Colonic mucosa (tissue), 4 donors: Measurements from ENCODE around the gene CES2. TPM values are rescaled to one million over a fixed set of nuclear protein-coding genes. Genes with fewer than 3 reads are reported as not detected.

Source experiments
- DNase-seq: peaks from one replicate; pipeline ENCODE4 v3.0.0-alpha.2; 2020
- H3K27ac ChIP-seq: fragments of 200-600 bp; one replicate; pipeline ENCODE4 v1.8.0; 2021
- H3K27me3 ChIP-seq: fragments of 200-600 bp; one replicate; pipeline ENCODE4 v1.8.0; 2021
- H3K36me3 ChIP-seq: fragments of 200-600 bp; one replicate; pipeline ENCODE4 v1.8.0; 2021
- H3K4me1 ChIP-seq: fragments of 200-600 bp; one replicate; pipeline ENCODE4 v1.8.0; 2021; ENCODE audit warnings: mild to moderate bottlenecking
- H3K4me3 ChIP-seq: fragments of 200-600 bp; one replicate; pipeline ENCODE4 v1.8.0; 2021
- H3K9ac ChIP-seq, 2 donors: one replicate each; pipeline ENCODE4 v1.7.0; 2013; ENCODE audit warnings: control low read depth in 2 of 2, low read depth in 2 of 2, low read length in 2 of 2
- H3K9me3 ChIP-seq: fragments of 200-600 bp; one replicate; pipeline ENCODE4 v1.8.0; 2021
- intact Hi-C: fragments of 100-400 bp; cut with DNase I; formaldehyde crosslinking; loops from one replicate; pipeline ENCODE4 v1.14.1; 2022
- total RNA-seq, 2 donors: library from RNA; stranded (reverse); fragmentation: NEBNext Ultra II Directional in 1 of 2; extraction: Animal tissue kit (Norgen Biotek cat#: 25700) in 1 of 2; gene quantifications; one replicate each; pipeline ENCODE4 v1.2.1, GENCODE V29; 2021
- TF ChIP-seq, protein P1 (sequence below): fragments of 200-600 bp; IDR thresholded peaks from one replicate; pipeline ENCODE4 v1.8.0; 2022; ENCODE audit warnings: antibody characterized with exemption, mild to moderate bottlenecking
- donor health status: healthy.
- donor health status: DM: no; HTN: no; CAD: no.
- donor health status: DM: no; HTN: no; CAD: no.

The CES2 gene
- total RNA-seq, 2 donors from 2014 or later = 407 to 525 TPM

DNA sequence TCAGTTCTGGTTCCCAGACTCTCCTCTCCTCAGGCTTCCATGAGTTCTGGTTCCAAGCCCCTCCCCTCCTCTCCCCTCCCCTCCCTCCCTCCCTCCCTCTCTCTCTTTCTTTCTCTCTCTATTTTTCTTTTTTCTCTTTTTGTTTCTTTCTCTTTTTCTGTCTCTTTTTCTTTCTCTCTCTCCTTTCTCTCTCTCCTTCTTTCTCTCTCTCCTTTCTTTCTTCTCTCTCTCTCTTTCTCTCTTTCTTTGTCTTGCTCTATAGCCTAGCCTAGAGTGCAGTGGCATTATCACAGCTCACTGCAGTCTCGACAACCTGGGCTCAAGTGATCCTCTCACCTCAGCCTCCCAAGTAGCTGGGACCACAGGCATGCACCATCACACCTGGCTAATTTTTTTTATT, 25.0 kb downstream of the CES2 start:
- peaks cover 4% of the 10 kb centered on the region for H3K4me1 ChIP-seq
- no peak for DNase-seq
- intact Hi-C loops = no loop called here
- no peak overlapping the region for H3K9ac ChIP-seq
- no peaks in the 10 kb centered on the region for H3K36me3 ChIP-seq
- H3K27ac ChIP-seq = no peak overlapping the region
- no peak overlapping the region for H3K4me3 ChIP-seq
- no peaks in the 10 kb centered on the region for H3K9me3 ChIP-seq
- TF ChIP-seq, protein P1, sequence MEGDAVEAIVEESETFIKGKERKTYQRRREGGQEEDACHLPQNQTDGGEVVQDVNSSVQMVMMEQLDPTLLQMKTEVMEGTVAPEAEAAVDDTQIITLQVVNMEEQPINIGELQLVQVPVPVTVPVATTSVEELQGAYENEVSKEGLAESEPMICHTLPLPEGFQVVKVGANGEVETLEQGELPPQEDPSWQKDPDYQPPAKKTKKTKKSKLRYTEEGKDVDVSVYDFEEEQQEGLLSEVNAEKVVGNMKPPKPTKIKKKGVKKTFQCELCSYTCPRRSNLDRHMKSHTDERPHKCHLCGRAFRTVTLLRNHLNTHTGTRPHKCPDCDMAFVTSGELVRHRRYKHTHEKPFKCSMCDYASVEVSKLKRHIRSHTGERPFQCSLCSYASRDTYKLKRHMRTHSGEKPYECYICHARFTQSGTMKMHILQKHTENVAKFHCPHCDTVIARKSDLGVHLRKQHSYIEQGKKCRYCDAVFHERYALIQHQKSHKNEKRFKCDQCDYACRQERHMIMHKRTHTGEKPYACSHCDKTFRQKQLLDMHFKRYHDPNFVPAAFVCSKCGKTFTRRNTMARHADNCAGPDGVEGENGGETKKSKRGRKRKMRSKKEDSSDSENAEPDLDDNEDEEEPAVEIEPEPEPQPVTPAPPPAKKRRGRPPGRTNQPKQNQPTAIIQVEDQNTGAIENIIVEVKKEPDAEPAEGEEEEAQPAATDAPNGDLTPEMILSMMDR = no peak
- H3K27me3 ChIP-seq = no peaks in the 10 kb centered on the region

DNA sequence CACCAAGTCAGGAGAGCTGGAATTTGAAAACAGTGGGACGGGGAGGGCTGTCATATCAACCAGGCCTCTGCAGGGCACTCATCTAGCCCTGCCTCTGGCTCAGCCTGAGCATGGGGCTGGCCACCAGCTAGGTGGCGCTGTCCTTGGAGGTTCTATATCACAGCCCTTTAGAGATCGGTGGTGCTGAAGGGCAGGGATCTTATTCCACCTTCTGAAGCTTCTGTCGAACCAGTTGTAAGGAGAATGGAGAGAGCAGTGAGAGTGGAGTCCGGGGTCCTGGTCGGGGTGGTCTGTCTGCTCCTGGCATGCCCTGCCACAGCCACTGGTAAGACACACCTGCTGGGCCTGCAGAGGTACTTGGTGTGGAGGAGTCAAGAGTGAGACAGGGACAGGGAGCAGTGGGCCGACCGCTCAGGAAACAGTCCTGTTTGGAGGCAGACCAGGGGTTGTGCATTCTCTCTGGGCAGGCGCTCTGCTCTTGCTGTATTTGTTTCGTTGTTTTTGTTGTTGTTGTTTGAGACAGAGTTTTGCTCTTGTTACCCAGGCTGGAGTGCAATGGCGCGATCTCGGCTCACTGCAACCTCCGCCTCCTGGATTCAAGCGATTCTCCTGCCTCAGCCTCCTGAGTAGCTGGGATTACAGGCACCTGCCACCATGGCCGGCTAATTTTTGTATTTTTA, 25.9 kb downstream of the CES2 start, which contains the start of gene CES3:
CES3 (plus strand) TSS at position 202 of the 680 bp plus-strand sequence; CDS start at position 244, 42 bp downstream.
- DNase-seq = peak; percentile 90
- Histone ChIP-seq H3K9me3 (no peaks in the 10 kb centered on the region), H3K27ac (peak within 1 kb of the TSS; percentile 85), H3K36me3 (no peaks in the 10 kb centered on the region), H3K27me3 (no peaks in the 10 kb centered on the region), H3K4me1 (peaks cover 4% of the 10 kb centered on the region), H3K9ac (peak within 1 kb of the TSS; percentile 15 to 96), H3K4me3 (peak within 1 kb of the TSS; percentile 27)
- intact Hi-C loops = no loop called here
- TF ChIP-seq, protein P1 = peak; percentile 77

DNA sequence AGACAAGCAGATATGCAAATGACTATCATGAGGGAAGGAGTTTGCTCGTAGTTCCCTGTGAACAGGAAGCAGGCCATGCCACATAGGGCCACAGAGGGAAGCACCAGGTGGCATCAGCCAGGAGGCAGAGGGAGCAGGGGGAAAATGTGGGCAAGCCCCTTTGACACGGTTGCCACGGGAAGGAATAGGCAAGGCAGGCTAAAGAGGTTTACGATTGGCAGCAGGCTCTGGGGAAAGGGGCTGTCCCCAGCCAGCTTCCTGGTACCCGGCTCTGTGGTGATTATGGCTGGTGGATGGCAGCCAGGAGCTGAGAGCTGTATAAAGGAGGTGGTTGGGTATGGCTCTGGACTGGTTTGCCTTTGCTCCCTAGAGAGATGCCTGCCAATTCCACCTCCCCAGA, 26.6 kb downstream of the CES2 start:
- intact Hi-C loops = no loop called here
- peak; percentile 92 for DNase-seq
- H3K9ac ChIP-seq = peak overlapping the region; percentile 15 to 96

DNA sequence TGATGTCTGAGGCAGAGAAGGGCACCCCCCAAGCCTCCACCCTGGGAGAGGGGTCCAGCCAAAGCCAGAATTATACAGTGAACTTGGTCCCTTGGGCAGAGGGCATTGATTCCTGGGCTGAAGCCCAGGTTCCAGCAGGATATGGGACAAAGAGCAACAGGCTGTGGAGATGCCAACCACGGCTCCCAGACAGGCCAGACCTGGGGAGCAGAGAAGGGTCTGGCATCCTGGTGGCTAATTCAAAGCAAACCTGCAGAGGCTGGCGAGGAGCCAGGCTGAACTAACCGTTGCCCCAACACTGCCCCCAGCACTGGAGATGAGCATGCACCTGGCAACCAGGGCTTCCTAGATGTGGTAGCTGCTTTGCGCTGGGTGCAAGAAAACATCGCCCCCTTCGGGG, 28.7 kb downstream of the CES2 start:
- DNase-seq = no peak
- Histone ChIP-seq H3K27me3 (no peaks in the 10 kb centered on the region), H3K9me3 (no peaks in the 10 kb centered on the region), H3K9ac (peak overlapping the region in 1 of 2 donors; percentile 96), H3K4me3 (no peak overlapping the region), H3K27ac (no peak overlapping the region), H3K36me3 (no peaks in the 10 kb centered on the region), H3K4me1 (no peaks in the 10 kb centered on the region)
- intact Hi-C loops = no loop called here
- TF ChIP-seq, protein P1 = no peak

More for the DNA sequence above, 26.6 kb downstream of the CES2 start:
- peak overlapping the region; percentile 85 for H3K27ac ChIP-seq
- H3K4me3 ChIP-seq = peak overlapping the region; percentile 27
- no peaks in the 10 kb centered on the region for H3K9me3 ChIP-seq
- TF ChIP-seq, protein P1 = no peak
- H3K36me3 ChIP-seq = no peaks in the 10 kb centered on the region
- H3K27me3 ChIP-seq = no peaks in the 10 kb centered on the region
- peaks cover under 1% of the 10 kb centered on the region for H3K4me1 ChIP-seq

DNA sequence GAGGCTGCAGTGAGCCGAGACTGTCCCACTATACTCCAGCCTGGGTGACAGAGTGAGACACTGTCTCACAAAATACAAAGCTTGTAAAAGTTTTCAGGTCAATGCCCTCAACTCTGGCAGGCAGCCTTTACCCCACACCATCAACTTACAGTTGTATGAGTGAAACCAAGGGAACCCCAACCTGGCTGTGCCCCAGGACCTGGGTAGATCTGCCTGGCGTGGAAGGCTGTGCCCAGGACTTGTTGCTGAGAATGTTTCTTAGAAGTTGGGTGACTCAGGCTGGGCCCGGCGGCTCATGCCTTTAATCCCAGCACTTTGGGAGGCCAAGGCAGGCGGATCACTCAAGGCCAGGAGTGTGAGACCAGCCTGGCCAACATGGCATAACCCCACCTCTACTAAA, 33.5 kb downstream of the CES2 start:
- DNase-seq = no peak
- TF ChIP-seq, protein P1 = no peak
- H3K9ac ChIP-seq = no peak overlapping the region
- intact Hi-C loops = no loop called here
- no peak overlapping the region for H3K4me3 ChIP-seq
- H3K4me1 ChIP-seq = no peaks in the 10 kb centered on the region
- no peak overlapping the region for H3K27ac ChIP-seq
- no peaks in the 10 kb centered on the region for H3K36me3 ChIP-seq
- no peaks in the 10 kb centered on the region for H3K27me3 ChIP-seq
- H3K9me3 ChIP-seq = no peaks in the 10 kb centered on the region
